Measurements from ENCODE around the gene FTSJ1.
"Not testable (repeated sequence)": the region's sequence is repeated elsewhere in the genome, so short reads cannot be mapped to it uniquely, and the experiment has no call there.

Gene FTSJ1

GRCh38 chrX:48497871-48498270 is 21.9 kb downstream of the FTSJ1 start:
- DNase-seq (ENCODE audit: low spot score) = no peak

- DNase-seq (ENCODE audit: low spot score) = no peak
These were observed 22.4 kb downstream of the FTSJ1 start for GRCh38 chrX:48498374-48498809.

- no peak for DNase-seq (ENCODE audit: low spot score)
These were observed 28.3 kb downstream of the FTSJ1 start for GRCh38 chrX:48504261-48504660.

GRCh38 chrX:48505481-48505880 is 29.5 kb downstream of the FTSJ1 start:
- DNase-seq (ENCODE audit: low spot score) = no peak

- no peak for DNase-seq (ENCODE audit: low spot score)
These were observed 31.2 kb downstream of the FTSJ1 start for GRCh38 chrX:48507246-48507645.

GRCh38 chrX:48508400-48509244 is 32.6 kb downstream of the FTSJ1 start, which contains the start of gene PORCN:
TSS of gene PORCN (plus strand) at chrX:48508992. CDS start at chrX:48509821, 829 bp downstream.
- DNase-seq (ENCODE audit: low spot score) = peak; percentile 47

GRCh38 chrX:48509245-48509590 is 33.2 kb downstream of the FTSJ1 start:
- no peak for DNase-seq (ENCODE audit: low spot score)

GRCh38 chrX:48509619-48510018 is 33.6 kb downstream of the FTSJ1 start:
- no peak for DNase-seq (ENCODE audit: low spot score)

GRCh38 chrX:48511560-48511959 is 35.6 kb downstream of the FTSJ1 start:
- DNase-seq (ENCODE audit: low spot score) = no peak

- no peak for DNase-seq (ENCODE audit: low spot score)
These were observed 36.5 kb downstream of the FTSJ1 start for GRCh38 chrX:48512371-48512935.

- DNase-seq (ENCODE audit: low spot score) = no peak
These were observed 37.7 kb downstream of the FTSJ1 start for GRCh38 chrX:48513670-48514069.

GRCh38 chrX:48514126-48514806 is 38.3 kb downstream of the FTSJ1 start:
- no peak for DNase-seq (ENCODE audit: low spot score)

- no peak for DNase-seq (ENCODE audit: low spot score)
These were observed 39.0 kb downstream of the FTSJ1 start for GRCh38 chrX:48514868-48515460.

- no peak for DNase-seq (ENCODE audit: low spot score)
These were observed 39.8 kb downstream of the FTSJ1 start for GRCh38 chrX:48515842-48516241.

- no peak for DNase-seq (ENCODE audit: low spot score)
These were observed 40.3 kb downstream of the FTSJ1 start for GRCh38 chrX:48516285-48516684.

- DNase-seq (ENCODE audit: low spot score) = no peak
These were observed 41.0 kb downstream of the FTSJ1 start for GRCh38 chrX:48516987-48517386.

GRCh38 chrX:48519481-48519880 is 43.5 kb downstream of the FTSJ1 start:
- not testable (repeated sequence) for DNase-seq (ENCODE audit: low spot score)

- no peak for DNase-seq (ENCODE audit: low spot score)
These were observed 44.5 kb downstream of the FTSJ1 start for GRCh38 chrX:48520455-48520854.

- DNase-seq (ENCODE audit: low spot score) = peak; percentile 78
These were observed 45.0 kb downstream of the FTSJ1 start for GRCh38 chrX:48520976-48521352.

GRCh38 chrX:48521353-48522243 is 45.6 kb downstream of the FTSJ1 start, which contains the start of gene EBP:
TSS of gene EBP (plus strand) at chrX:48521808. CDS start at chrX:48523772, 1,964 bp downstream.
- DNase-seq (ENCODE audit: low spot score) = peak; percentile 94

GRCh38 chrX:48522291-48522690 is 46.3 kb downstream of the FTSJ1 start:
- no peak for DNase-seq (ENCODE audit: low spot score)

All from SK-N-DZ (cell line).